HG02970 (cell line): ENCODE data around the gene DCAF6.

Source experiments
- ATAC-seq: cut with Tn5 transposase; IDR thresholded peaks from one replicate; pipeline ENCODE4 v1.9.1; 2021; ENCODE audit warnings: mild to moderate bottlenecking, moderate library complexity, moderate number of reproducible peaks; ENCODE audit not compliant: unreplicated experiment, low FRiP score

Gene DCAF6

DNA sequence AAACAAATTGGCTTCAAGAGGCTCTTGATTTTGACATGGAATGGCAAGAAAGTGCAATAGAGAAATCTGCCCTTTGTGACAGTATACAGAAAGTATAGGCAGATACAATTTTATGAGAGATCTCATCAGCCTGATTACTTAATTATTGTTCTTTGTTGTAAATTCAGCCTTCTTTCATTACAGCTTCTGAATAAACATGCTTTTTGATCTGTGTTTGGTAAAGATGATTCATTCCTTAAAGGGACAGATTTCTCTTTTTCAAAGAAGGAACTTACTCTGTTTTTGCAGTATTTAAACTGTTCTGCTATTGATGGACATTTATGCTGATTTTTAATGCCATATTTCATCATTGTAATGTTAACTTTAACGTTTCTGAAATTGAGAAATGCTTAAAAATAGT is 14.1 kb downstream of the DCAF6 start:
- ATAC-seq, result no peak

DNA sequence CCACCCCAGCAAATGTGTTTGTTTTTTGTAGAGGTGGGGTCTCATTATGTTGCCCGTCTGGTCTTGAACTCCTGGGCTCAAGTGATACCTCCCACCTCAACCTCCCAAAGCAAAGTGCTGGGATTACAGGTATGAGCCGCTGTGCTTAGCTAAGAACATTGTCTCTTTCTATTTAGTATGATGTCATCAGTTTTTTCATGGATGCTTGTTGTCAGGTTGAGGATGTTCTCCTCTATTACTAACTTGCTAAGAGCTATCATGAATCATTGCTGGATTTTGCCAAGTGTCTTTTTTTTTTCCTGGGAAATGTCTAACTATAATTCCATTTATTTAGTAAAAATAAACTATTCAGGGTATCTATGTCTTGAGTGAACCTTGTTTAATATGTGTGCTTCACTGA is 19.4 kb downstream of the DCAF6 start:
- no peak for ATAC-seq

DNA sequence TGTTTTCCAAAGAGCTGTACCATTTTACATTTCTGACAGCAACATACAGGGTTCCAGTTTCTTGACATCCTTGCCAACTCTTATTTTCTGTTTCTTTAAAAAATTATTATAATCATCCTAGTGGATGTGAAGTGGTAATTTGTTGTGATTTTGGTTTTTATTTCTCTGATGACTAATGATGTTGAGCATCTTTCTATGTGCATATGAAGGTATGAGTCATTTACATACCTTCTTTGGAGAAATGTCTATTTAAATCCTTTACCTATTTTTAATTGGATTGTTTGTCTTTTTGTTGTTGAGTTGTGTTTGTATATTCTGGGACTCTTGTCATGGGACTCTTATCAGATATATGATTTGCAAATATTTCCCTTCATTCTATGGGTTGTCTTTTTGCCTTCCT is 21.2 kb downstream of the DCAF6 start:
- no peak for ATAC-seq

DNA sequence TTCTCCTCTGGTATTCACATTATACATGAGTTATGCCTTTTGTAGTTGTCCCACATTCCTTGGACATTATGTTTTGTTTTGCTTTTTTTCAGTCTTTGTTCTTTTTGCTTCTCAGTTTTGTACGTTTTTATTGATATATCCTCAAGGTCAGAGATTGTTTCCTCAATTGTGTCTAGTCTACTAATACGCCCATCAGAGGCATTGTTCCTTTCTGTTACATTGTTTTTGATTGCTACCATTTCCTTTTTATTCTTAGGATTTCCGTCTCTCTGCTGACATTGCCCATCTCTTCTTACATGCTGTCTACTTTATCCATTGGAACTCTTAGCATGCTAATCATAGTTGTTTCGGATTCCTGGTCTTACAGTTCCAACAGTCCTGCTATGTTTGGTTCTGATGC is 28.2 kb downstream of the DCAF6 start:
- no peak for ATAC-seq

DNA sequence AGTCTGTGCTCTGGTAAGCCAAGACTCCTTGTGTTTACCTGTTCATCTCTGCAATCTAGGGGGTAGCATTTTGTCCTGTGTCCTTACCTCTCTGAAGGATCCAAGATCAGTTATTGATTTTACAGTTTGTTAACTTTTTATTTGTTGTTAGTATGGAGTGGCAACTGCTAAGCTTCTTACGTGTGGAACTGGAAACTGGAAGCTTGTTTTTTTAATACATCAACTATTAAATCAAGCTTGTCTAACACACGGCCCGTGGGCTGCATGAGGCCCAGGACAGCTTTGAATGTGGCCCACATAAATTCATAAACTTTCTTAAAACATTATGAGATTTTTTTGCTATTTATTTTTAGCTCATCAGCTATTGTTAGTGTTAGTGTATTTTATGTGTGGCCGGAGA is 29.6 kb downstream of the DCAF6 start:
- ATAC-seq, result no peak

- no peak for ATAC-seq
Observed at GRCh38 chr1:167968569-167968968, 32.1 kb downstream of the DCAF6 start.

- ATAC-seq, result no peak
Observed at GRCh38 chr1:167973832-167974231, 37.3 kb downstream of the DCAF6 start.

DNA sequence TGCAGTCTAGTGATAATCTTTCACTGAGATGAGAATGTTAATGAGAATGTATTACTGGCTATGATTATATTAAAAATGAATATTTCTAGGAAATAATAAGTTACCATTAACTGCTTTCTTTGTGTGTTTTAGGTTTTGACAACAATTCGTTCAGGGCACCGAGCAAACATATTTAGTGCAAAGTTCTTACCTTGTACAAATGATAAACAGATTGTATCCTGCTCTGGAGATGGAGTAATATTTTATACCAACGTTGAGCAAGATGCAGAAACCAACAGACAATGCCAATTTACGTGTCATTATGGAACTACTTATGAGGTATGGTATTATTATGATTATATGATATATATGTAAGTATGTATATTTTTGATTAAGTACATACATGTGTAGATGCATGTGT is 38.2 kb downstream of the DCAF6 start:
- ATAC-seq, result no peak

- no peak for ATAC-seq
Observed at GRCh38 chr1:167977245-167977644, 40.8 kb downstream of the DCAF6 start.

DNA sequence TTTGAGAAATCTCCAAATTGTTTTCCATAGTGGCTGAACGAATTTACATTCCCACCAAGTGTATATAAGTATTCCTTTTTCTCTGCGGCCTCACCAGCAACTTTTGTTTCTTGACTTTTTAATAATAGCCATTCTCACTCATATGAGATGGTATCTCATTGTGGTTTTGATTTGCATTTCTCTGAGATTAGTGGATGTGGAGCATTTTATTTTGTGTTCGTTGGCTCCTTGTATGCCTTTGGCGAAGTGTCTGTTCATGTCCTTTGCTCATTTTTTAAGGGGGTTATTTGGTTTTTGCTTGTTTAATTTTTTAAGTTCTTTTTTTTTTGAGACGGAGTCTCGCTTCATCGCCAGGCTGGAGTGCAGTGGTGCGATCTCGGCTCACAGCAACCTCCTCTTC is 45.5 kb downstream of the DCAF6 start:
- no peak for ATAC-seq

GRCh38 chr1:167983797-167984420 is 47.4 kb downstream of the DCAF6 start:
- no peak for ATAC-seq

- ATAC-seq, result no peak
Observed at GRCh38 chr1:167984886-167985489, 48.5 kb downstream of the DCAF6 start.

- ATAC-seq, result no peak
Observed at GRCh38 chr1:167987174-167987573, 50.7 kb downstream of the DCAF6 start.

GRCh38 chr1:167991546-167991945 is 55.1 kb downstream of the DCAF6 start:
- ATAC-seq, result no peak

DNA sequence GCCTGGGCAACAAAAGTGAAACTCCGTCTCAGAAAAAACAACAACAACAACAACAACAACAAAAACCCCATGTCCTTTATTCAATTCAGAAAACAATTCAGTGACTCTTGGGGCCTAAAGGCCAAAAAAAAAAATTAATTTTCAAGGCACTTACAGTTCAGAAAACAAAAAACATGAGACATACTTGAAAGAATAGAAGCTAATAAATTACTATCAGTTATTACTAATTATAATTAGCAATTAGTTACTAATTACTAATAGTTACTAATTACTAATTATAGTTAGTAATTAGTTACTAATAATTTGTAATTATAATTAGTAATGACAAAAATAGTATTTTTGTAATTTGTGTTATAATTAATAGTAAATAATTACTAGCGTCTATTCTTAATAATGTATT is 57.2 kb downstream of the DCAF6 start:
- ATAC-seq, result no peak

- ATAC-seq, result no peak
Observed at GRCh38 chr1:167994560-167994959, 58.1 kb downstream of the DCAF6 start.

GRCh38 chr1:167995038-167995437 is 58.6 kb downstream of the DCAF6 start:
- ATAC-seq, result no peak

DNA sequence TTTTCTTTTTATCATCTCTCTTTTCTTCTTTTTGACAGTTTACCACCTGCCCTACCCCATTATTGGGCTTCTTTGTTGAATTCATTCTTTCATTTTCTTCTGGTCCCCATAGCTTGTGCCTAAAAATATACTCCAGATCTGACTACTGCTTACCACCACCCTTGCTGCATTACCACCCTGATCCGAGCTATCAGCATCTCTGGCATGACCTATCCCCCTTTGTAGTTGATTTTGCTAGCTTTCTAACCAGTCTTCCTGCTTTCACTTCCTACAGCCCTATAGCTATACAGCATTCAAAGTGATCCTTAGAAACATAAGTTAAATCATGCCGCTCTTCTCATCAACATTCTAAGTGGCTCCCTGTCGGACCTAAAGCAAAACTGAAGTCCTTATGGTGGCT is 59.8 kb downstream of the DCAF6 start:
- ATAC-seq, result no peak

DNA sequence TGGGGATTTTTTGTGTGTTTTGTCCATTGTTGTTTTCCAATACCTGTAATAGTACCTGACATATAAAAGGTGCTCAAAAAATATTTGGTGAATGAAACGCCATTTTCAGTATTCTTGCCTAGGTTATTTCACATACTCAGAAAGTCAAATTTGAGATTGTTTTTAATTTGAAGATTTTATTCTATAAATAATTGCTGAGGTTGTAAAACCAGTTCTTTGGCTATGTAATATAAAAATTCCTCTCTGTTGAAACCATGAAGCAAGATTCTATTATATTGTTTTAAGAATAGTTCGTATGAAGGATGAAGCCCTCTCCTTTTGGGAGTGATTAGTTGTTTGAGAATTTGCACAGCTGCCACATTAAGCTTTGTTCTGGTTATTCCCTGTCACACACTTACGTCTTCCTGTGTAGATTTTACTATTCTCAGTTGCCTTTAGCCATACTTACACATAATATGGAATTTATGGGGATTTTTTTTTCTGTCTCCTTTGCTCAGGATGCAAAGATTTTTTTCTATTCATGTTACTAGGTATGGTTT is 60.6 kb downstream of the DCAF6 start:
- no peak for ATAC-seq

- no peak for ATAC-seq
Observed at GRCh38 chr1:167999877-168000276, 63.4 kb downstream of the DCAF6 start.

- no peak for ATAC-seq
Observed at GRCh38 chr1:168000656-168001055, 64.2 kb downstream of the DCAF6 start.

DNA sequence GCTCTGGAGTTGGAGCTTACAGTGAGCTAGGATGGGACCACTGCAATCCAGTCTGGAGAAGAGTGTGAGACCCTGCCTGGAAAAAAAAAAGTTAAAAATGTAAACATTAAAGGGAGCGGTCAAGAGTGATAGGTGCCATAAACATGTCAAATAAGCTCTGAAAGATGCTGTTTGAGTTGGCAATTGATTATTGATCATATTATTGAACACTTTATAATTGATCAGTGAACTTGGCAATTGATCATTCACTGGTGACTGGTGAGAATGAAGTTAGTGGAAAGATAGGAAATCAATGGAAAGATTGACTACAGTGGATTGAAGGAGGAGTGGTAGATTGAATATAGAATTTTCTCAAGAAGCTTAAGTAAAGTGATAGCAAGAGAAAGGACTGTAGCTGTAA is 64.7 kb downstream of the DCAF6 start:
- no peak for ATAC-seq
